AG10803 (cell line): ENCODE measurements around the gene VAC14.

ENCODE experiments used
- DNase-seq: peaks from one replicate; pipeline ENCODE4 v3.0.0; 2010; ENCODE audit warnings: low read depth
- H3K4me3 ChIP-seq: 2 replicates; pipeline ENCODE4 v1.5.1; 2011; ENCODE audit warnings: mild to moderate bottlenecking, low read length, control low read depth
- CTCF ChIP-seq: conservative IDR thresholded peaks from 2 replicates; pipeline ENCODE4 v1.5.1; 2011; ENCODE audit warnings: mild to moderate bottlenecking, low read length, control low read depth, inconsistent platforms

Gene VAC14

GRCh38 chr16:70681382-70682238 lies 119.3 kb downstream of the VAC14 start:
- TF ChIP-seq CTCF: no peak
- no peak for DNase-seq
- peak overlapping the region; percentile 91 for H3K4me3 ChIP-seq

GRCh38 chr16:70680495-70681381 lies 120.2 kb downstream of the VAC14 start:
- H3K4me3 ChIP-seq: peak overlapping the region; percentile 91
- no peak for TF ChIP-seq CTCF
- DNase-seq: no peak

GRCh38 chr16:70679671-70680494 lies 121.1 kb downstream of the VAC14 start:
- no peak overlapping the region; the same call in 1 of the 2 replicates for H3K4me3 ChIP-seq
- no peak for DNase-seq

GRCh38 chr16:70678898-70679670 lies 121.9 kb downstream of the VAC14 start:
- no peak overlapping the region for H3K4me3 ChIP-seq
- no peak for DNase-seq
- no peak for TF ChIP-seq CTCF

More at GRCh38 chr16:70679671-70680494, 121.1 kb downstream of the VAC14 start:
- TF ChIP-seq CTCF: no peak; the same call in 1 of the 2 replicates

GRCh38 chr16:70678121-70678897 lies 122.6 kb downstream of the VAC14 start:
- DNase-seq: no peak
- H3K4me3 ChIP-seq: no peak overlapping the region
- TF ChIP-seq CTCF: no peak
